ENCODE measurements around the gene CORO2B.

Gene CORO2B

GRCh38 chr15:68706931-68707330, 128.1 kb downstream of the CORO2B start:
- no peak for DNase-seq

GRCh38 chr15:68707386-68707785, 128.6 kb downstream of the CORO2B start:
- DNase-seq, result no peak

DNA sequence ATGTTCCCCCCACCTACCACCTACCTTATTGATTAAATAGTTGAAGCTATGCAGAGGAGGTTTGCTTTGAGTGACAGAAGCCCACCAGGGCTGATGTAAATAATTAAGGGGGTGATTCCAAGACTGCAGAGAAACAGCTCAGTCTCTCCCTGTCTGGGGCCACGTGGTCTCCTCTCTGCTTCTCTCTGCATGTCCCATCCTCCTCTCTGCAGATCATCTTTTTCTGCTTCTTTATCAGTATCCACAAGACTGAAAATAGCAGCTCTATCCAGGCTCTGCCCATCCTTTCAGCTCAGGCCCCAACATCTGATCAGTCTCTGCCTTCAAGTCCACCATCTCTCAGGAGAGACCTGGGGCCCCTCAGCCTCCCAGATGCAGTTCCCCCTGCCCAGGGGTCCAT, 131.1 kb downstream of the CORO2B start:
- no peak for DNase-seq

DNA sequence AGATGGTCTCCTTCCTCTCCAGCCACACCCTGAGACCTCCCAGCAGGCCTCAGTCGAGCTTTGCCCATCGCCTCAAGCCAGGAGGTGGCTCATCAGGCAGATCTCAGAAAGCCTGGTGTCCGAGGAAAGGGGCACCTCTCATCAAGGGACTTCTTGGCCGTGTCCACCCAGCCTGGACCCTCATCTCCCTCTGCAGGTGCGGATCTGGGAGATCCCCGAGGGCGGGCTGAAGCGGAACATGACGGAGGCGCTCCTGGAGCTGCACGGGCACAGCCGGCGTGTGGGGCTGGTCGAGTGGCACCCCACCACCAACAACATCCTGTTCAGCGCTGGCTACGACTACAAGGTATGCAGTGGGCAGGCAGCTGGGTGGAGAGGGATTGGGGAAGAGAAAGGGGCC, 131.7 kb downstream of the CORO2B start:
- no peak for DNase-seq

DNA sequence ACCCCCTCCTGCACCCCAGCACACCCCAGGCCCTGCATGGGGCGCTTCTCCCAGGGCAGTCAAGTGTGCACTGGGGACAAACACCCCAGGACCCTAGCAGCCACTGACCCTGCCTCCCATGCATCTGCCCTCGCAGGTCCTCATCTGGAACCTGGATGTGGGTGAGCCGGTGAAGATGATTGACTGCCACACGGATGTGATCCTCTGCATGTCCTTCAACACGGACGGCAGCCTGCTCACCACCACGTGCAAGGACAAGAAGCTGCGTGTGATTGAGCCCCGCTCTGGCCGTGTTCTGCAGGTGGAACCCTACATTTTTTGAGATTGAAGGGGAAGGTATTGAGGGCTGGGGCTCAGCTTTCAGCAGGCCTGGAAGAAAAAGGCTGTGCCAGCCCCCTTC, 132.6 kb downstream of the CORO2B start:
- DNase-seq, result no peak

GRCh38 chr15:68712886-68713285, 134.1 kb downstream of the CORO2B start:
- no peak for DNase-seq

DNA sequence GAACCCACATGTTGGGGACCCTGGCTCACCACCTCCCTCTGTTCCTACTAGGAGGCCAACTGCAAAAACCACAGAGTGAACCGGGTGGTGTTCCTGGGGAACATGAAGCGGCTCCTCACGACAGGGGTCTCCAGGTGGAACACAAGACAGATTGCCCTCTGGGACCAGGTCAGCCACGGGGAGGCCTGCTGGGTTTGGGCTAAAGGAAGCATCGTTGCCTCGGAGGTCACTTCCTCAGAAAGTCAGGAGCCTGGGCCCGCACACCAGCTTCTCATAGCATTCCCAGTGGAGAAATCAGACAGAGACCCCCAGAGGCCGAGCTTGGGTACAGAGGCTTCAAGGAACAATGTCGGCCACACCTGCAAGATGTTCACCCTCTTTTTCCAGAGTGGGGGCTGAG, 135.1 kb downstream of the CORO2B start:
- no peak for DNase-seq

DNA sequence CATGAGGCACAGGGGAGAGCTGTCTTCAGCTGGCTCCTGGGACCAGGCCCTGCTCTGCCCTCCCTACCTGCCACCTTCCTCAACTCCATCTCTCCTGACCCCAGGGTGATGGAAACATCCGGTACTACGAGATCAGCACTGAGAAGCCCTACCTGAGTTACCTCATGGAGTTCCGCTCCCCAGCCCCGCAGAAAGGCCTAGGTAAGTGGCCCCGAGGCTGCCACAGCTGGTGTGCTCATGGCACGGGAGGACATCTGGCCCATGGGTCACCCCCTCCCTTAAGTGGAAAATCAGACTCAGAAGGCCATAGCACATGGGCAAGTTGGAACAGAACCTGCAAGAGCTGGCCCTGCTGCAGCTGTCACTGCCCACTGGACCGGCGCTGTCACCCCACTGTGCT, 136.3 kb downstream of the CORO2B start:
- no peak for DNase-seq

- DNase-seq, result no peak
Measured at GRCh38 chr15:68717951-68718350, 139.2 kb downstream of the CORO2B start.

- DNase-seq, result no peak
Measured at GRCh38 chr15:68718468-68718867, 139.7 kb downstream of the CORO2B start.

GRCh38 chr15:68719051-68719450, 140.3 kb downstream of the CORO2B start:
- DNase-seq, result no peak

GRCh38 chr15:68719672-68720071, 140.9 kb downstream of the CORO2B start:
- no peak for DNase-seq

DNA sequence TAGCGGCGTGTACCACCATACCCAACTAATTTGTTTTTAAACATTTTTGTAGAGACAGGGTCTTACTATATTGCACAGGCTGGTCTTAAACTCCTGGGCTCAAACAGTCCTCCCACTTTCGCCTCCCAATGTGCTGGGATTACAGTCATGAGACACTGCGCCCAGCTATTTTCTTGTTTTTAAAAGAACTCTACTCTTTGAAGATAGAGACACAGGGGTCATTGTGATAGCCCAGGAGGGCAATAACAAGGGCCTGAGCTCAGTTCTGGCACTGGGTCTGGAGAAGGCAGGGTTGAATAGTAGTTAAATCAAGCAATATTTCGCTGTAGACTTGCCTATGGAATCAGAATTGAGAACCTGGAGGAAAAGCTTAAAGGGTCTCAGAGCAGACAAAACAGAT, 143.1 kb downstream of the CORO2B start:
- DNase-seq, result no peak

DNA sequence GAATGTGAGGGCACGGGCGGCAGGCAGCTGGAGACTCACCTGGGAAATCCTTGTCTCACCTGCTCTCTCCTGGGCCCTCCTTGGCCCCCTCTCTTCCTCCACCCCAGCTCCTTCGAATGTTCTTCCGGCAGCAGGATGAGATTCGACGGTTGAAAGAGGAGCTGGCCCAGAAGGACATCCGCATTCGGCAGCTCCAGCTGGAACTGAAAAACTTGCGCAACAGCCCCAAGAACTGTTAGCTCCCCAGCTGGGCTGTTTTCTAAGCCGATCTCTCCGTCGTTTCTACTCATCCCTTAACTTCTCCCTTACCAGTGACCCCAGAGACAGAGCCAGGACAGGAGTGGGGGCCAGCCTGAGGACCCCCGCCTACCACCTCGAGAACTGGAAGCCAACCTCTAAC, 146.9 kb downstream of the CORO2B start:
- DNase-seq, result no peak

GRCh38 chr15:68726246-68726645, 147.5 kb downstream of the CORO2B start:
- no peak for DNase-seq

DNA sequence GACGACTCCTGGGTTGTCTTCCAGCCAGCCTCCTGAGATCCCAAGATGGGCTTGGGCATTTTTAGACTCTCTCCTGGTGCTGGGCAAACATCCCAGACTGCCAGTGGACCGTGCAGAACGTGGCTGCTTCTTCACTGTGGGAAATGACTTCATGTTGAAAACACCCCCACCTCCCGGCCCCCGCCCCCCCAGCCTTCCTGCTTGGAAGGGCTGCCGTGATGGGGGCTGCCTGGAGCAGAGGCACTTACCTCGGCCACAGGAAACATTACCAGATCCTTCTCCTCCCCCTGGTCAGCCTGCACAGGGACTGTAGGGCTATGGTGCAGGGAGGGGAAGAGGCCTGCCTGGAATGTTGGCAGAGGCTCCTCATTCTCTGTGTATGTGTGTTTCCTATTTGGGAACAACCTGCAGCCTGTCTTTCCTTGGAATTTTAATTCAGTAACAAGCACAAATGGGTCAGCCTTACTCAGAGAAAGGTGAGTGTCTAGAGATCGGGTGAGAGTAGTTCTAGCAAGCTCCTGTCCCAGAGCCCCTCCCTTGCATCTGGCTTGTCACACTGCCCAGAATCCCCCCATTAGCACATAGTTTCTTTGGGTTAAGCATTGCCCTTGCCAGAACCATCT, 151.1 kb downstream of the CORO2B start:
- DNase-seq, result peak; percentile 27

GRCh38 chr15:68730471-68730919, 151.7 kb downstream of the CORO2B start:
- peak; percentile 38 for DNase-seq

DNA sequence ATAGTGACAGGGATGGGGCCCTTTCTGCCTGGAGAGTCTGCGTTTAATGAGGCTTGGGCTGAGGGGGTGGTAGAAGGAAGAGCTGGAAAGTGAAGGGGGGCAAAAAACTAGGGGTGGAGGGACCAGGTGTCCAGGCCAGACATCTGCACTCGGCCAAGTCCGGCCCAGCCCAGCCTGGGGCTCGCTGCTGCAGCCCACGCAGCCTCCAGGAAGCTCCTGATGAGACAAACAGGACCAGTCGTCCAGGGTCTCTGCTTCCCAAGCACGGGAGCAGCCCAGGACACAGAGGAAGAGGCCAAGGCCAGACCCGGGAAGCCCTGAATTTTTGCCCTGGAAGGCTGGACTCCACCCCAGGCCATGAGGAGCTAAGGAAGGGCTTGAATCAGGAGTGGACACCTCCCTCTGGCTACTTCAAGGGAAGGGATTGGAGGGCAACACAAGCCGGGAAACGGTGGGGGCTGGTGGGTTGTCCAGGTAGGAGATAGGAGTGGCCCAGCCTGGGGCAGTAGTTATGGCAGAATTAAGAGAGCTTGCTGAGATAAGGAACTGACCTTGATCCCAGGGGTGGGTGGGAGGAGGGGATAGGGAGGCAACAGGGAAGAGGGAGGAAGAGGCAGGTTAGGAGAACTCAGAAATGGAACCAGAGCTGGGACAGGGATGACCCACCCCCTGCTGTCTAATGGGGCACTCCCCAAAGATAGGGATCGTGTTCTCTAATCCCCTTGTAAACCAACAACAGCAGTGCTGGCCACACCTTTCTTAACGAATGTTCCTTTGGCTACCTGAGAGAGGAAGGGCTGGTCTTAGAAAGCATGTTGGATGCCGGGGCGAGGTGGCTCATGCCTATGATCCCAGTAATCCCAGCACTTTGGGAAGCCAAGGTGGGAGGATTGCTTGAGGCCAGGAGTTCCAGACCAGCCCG, 152.4 kb downstream of the CORO2B start:
- no peak for DNase-seq

GRCh38 chr15:68732451-68732850, 153.7 kb downstream of the CORO2B start:
- no peak for DNase-seq

DNA sequence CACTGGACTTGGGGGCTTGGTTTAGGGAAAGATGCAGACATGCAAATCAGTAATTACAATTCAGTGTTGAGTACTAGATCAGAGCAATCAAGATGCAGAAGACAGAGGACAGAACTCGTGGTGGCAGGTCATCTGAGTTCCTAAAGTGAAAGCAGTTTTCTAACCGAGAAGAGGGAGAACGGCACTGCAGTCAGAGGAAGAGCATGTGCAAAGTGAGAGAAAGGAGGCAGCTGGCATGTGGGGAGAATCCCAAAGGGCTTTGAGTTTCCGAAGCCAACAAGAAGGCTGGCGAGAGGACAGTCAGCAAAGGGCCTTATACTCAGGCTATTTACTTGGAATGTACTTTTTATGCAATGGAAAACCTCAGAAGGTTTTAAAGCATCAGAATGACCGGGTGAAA, 154.9 kb downstream of the CORO2B start:
- no peak for DNase-seq

GRCh38 chr15:68734352-68734751, 155.6 kb downstream of the CORO2B start:
- DNase-seq, result no peak

- DNase-seq, result no peak
Measured at GRCh38 chr15:68734881-68735280, 156.1 kb downstream of the CORO2B start.

DNA sequence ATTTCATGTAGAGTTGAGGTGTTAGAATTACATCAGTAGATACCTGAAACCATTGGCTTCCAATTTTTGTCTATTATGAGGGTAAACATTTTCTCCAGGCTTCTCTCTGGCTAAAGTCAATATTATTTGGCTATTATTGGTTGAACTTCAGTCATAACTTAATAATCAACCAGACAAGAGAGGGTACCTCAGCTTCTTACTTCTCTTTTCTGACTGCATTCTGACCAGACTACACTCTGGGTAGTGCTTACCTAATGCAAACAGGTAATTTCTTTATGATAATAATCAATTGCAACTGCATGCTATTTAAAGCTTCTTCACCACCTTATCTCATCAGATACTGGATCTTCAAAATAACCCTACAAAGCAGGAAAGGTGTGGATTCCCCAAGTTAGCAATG, 156.8 kb downstream of the CORO2B start:
- no peak for DNase-seq

DNA sequence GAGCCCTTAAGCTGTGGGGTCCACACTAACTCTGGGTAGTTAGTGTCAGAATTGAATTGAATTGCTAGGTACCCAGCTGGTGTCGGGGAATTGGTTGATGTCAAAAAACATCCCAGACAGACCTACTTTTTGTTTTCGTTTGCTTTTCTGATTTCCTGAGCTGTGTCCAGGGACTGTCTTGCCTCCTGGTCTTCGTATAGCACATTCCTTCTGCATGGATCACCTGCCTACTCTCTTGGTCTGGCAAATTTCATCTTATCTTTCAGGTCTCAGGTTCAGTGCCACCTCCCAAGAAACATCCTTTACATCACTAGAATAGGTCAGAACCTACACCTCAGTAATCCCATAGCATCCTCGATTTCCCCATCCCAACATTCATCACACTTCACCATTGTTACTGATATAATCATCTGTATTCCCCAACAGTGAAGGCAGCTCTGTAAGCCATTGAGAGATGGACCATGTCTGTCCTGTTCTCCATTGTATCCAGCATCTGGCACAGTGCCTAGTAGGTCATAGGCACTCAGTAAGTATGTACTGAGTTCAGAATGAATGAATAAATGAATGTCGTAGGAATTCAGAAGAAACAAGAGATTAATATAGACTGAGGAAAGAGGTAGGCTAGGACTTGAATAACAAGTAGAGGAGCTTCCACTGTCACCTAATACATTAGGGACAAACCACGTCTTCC, 160.7 kb downstream of the CORO2B start:
- no peak for DNase-seq

Data from DMS79 treated with DMSO at 0.1 percent for 48 hours (cell line).